ENCODE results near the gene ABO.
"Not testable (repeated sequence)": the region's sequence is repeated elsewhere in the genome, so short reads cannot be mapped to it uniquely, and the experiment has no call there.

GRCh38 chr9:133231934-133232568, 43.0 kb downstream of the ABO start:
- TF ChIP-seq ZBTB33 (IDR thresholded peaks at IDR 0.05); HNF4A (conservative IDR thresholded peaks at IDR 0.05); REST (IDR thresholded peaks at IDR 0.05); FOXA1 (IDR thresholded peaks at IDR 0.05); YY1 (IDR thresholded peaks at IDR 0.05); RAD21 (IDR thresholded peaks at IDR 0.05); SP1 (IDR thresholded peaks at IDR 0.05); HNF4G (IDR thresholded peaks at IDR 0.05); GABPA (IDR thresholded peaks at IDR 0.05 in 1 of 2, conservative IDR thresholded peaks at IDR 0.05 in 1 of 2): not testable (repeated sequence)
- TF ChIP-seq, protein P1, sequence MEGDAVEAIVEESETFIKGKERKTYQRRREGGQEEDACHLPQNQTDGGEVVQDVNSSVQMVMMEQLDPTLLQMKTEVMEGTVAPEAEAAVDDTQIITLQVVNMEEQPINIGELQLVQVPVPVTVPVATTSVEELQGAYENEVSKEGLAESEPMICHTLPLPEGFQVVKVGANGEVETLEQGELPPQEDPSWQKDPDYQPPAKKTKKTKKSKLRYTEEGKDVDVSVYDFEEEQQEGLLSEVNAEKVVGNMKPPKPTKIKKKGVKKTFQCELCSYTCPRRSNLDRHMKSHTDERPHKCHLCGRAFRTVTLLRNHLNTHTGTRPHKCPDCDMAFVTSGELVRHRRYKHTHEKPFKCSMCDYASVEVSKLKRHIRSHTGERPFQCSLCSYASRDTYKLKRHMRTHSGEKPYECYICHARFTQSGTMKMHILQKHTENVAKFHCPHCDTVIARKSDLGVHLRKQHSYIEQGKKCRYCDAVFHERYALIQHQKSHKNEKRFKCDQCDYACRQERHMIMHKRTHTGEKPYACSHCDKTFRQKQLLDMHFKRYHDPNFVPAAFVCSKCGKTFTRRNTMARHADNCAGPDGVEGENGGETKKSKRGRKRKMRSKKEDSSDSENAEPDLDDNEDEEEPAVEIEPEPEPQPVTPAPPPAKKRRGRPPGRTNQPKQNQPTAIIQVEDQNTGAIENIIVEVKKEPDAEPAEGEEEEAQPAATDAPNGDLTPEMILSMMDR (IDR thresholded peaks at IDR 0.05; ENCODE audit: low read depth, low read length, missing input control): not testable (repeated sequence)
